Left cardiac atrium (tissue), 4 donors: Measurements from ENCODE around the gene BCORL1. TPM values are rescaled to one million over a fixed set of nuclear protein-coding genes. Genes with fewer than 3 reads are reported as not detected.

Experiments
- ATAC-seq, 2 donors: fragments of 200-7000 bp; cut with Tn5 transposase; one replicate each; pipeline ENCODE4 v1.9.1; 2020; ENCODE audit warnings: mild to moderate bottlenecking in 2 of 2, moderate library complexity in 2 of 2
- DNase-seq: peaks from one replicate; pipeline ENCODE4 v3.0.0-alpha.2; 2020
- intact Hi-C, 2 donors: fragments of 100-400 bp; cut with DNase I; formaldehyde crosslinking; loops; one replicate each; pipeline versions ENCODE4 v1.14.1 to v1.15.1; 2022 to 2023
- total RNA-seq, 2 donors: library from RNA; stranded (reverse); fragmentation: NEBNext Ultra II Directional; extraction: Animal tissue kit (Norgen Biotek cat#: 25700); gene quantifications; one replicate each; pipeline ENCODE4 v1.2.1, GENCODE V29; 2021
- donor health status: DM: no; HTN: yes; CAD: no.
- donor health status: DM: no; HTN: yes; CAD: no; lungs with severe emphysema.
- donor health status: DM: yes; HTN: yes; CAD: no.
- donor health status: Dilated cardiomyopathy.

BCORL1 gene
- total RNA-seq, 2 donors from 2014 or later, result 7.5 to 11.3 TPM

DNA sequence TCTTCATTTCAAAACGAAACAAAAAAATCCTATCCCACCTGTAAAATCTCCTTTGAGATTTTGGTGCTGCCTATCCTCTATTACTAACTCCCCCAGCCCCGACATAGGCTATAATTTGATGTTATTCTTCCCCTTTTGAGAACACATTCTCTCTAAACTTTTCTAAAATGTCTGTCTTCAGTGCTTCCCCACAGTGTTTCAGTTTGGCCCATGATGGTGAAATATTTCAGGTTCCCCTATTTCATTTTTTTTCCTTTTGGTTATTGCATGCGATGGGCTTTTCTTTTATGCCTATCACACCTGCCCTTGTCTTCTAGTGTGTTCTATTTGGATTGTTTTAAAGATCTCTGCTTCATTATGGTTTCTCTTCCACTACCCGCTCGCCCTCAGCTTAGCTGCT lies 14.7 kb downstream of the BCORL1 start:
- ATAC-seq (no peak), DNase-seq (no peak)
- intact Hi-C loops, result no loop called here

DNA sequence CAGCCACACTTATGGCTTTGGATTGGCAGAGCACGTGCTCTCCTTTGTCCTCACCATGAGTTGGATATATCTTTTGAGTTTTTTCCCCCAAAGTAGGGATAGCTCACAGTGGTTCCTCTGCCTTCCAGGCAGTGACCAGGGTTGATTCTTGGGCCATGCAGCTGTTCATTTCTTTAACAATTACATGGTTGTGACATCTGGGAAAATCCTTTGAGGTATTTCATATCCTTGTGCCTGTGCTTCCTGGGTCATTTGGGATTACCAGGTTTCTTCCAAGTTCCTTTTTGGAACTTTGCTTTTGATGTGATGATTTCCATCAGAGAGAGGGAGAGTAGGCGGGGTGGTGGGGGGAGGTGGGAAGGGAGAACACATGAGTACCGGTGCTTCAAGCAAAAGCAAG lies 15.6 kb downstream of the BCORL1 start:
- DNase-seq (no peak), ATAC-seq (no peak)
- intact Hi-C loops, result no loop called here

DNA sequence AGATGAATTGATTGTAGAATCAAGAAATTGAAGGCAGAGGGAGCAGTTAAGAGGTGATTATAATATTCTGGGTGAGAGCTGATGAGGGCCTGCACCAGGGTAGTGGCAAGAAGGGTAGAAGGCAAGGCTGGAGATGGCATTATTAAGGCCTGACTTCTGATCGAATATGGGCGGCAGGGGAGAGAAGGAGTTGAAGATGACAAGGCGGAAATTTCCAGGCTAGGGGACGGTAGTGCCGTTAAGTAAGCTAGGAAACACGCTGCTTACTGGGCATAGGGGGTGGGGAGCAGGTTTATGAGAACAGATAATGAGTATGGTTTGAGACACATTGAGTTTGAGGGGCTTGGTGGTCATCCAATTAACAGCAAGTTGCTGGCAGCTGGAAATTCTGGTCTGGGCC lies 19.5 kb downstream of the BCORL1 start:
- intact Hi-C loops, result no loop called here
- DNase-seq (no peak), ATAC-seq (no peak)

DNA sequence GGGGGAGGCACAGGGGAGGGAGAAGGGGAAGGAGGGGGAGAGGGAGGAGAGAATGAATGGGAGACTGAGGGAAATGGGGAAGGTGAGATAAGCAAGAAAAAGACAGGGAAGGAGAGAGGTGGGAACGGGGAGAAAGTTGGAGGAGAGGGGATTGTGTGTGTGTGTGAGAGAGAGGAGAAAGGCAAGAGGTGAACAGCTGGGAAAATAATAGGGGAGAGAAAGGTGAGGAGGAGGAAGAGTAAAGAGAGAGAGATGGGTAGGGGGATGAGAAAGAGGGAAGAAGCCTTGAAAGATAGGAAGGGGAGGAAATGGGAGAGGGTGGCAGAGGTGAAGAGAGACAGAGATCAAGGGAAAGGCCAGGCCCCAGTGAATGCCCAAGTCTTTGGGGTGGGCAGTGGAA lies 20.1 kb downstream of the BCORL1 start:
- DNase-seq (no peak), ATAC-seq (no peak)
- intact Hi-C loops, result no loop called here

DNA sequence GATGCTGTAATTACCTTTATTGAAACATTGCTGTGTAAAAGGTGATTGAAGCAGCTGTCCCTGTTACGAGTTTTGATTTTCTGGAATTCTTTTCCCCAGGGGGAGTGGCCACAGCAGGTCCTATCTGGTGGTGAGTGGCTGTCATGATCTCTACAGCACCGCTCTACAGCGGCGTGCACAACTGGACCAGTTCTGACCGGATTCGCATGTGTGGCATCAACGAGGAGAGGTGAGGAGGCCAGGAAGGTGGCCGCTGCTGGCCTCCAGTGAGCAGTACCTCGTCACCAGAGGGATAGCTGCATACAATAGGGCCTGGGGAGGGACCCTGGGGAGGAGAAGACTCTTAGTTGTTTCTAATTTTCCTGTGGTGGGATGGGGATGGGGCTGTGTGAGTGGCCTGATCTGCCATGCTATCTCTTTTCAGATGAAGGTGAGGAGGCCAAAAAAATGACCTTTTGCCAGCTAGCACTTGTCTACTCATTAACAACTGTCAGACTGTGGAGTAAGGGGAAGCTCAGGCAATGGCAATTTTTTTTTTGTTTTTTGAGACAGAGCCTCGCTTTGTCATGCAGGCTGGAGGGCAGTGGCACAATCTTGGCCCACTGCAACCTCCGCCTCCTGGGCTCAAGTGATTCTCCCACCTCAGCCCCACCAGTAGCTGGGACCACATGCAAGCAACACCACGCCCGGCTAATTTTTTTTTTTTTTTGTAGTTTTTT lies 22.8 kb downstream of the BCORL1 start:
- intact Hi-C loops, result no loop called here
- ATAC-seq (no peak), DNase-seq (no peak)

DNA sequence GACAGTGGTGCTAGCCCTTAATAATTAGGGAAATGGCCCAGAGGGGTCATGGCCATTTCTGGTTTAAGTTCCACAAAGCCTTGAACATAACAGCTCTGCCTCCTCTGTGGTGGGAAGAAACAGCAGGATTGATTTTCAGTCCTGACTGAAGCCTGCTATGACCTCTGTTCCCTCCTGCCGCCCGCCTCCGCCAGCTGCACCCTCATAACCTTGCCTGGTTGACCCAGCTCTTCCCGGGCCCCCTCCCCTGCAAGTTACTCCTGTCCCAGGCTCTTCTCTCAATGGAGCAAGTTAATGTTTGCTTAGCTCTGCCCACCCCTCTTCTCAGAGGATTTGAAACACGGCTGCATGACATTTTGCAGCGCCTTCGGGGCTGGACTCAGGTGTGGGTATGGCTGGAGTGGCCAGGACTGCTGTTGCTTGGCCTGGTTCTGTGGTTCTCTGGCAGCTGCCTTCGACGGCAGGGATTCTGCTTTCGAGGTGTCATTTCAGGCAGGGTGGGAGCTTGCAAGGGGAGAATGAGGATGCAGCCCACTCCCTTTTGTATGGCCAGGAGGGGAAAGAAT lies 27.3 kb downstream of the BCORL1 start:
- intact Hi-C loops, result no loop called here
- ATAC-seq (no peak), DNase-seq (no peak)

DNA sequence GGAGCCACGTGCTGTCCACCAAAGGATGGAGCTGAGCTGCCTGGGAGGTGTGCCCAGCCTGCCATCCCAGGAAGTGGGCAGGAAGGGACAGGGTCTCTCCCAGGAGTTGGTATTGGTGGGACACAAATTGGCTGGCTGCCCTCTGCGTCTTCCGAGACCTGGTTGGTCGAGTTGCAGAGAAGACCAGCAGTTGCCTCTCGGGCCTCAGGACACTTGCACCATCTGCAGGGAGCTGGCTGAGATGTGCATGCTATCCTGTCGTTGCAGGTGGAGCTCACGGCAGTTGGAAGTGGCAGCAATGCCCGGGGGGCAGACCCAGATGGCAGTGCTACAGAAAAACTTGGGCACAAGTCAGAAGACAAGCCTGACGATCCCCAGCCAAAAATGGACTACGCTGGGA lies 30.2 kb downstream of the BCORL1 start:
- no peak for DNase-seq
- ATAC-seq, result no peak
- intact Hi-C loops, result no loop called here

DNA sequence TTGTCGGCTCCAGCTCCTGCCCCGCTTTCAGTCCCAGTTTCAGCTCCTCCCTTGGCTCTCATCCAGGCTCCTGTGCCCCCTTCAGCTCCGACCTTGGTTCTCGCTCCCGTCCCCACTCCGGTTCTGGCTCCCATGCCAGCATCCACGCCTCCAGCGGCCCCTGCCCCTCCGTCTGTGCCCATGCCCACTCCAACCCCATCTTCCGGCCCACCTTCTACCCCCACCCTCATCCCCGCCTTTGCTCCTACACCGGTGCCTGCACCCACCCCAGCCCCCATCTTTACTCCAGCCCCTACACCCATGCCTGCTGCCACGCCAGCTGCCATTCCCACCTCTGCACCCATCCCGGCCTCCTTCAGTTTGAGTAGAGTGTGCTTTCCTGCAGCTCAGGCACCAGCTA lies 31.2 kb downstream of the BCORL1 start:
- ATAC-seq (no peak), DNase-seq (no peak)
- intact Hi-C loops, result no loop called here

DNA sequence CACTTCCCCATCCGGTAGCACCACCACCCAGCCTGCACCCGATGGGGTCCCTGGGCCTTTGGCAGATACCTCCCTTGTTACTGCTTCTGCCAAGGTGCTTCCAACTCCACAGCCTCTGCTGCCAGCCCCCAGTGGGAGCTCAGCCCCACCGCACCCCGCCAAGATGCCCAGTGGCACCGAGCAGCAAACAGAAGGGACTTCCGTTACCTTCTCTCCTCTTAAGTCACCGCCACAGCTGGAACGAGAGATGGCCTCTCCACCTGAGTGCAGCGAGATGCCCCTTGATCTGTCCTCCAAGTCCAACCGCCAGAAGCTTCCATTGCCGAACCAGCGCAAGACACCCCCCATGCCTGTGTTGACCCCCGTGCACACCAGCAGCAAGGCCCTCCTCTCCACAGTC lies 31.9 kb downstream of the BCORL1 start:
- intact Hi-C loops, result no loop called here
- ATAC-seq (no peak), DNase-seq (no peak)

DNA sequence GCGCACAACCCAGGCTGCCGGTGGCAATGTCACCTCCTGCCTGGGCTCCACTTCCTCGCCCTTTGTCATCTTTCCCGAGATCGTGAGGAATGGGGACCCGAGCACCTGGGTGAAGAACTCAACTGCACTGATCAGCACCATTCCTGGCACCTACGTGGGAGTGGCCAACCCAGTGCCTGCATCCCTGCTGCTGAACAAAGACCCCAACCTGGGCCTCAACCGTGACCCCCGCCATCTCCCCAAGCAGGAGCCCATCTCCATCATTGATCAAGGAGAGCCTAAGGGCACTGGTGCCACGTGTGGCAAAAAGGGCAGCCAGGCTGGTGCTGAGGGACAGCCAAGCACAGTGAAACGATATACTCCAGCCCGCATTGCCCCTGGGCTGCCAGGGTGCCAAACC lies 32.3 kb downstream of the BCORL1 start:
- intact Hi-C loops, result no loop called here
- DNase-seq, result no peak
- no peak for ATAC-seq

DNA sequence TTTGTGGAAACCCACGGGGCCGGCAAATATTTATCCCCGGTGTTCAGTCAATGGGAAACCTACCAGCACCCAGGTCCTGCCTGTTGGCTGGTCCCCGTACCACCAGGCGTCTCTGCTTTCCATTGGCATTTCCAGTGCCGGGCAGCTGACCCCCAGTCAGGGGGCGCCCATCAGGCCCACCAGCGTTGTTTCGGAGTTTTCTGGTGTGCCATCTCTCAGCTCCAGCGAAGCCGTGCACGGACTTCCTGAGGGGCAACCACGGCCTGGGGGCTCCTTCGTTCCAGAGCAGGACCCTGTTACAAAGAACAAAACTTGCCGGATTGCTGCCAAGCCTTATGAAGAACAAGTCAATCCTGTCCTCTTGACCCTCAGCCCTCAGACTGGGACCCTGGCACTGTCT lies 32.7 kb downstream of the BCORL1 start:
- DNase-seq (no peak), ATAC-seq (no peak)
- intact Hi-C loops, result no loop called here

DNA sequence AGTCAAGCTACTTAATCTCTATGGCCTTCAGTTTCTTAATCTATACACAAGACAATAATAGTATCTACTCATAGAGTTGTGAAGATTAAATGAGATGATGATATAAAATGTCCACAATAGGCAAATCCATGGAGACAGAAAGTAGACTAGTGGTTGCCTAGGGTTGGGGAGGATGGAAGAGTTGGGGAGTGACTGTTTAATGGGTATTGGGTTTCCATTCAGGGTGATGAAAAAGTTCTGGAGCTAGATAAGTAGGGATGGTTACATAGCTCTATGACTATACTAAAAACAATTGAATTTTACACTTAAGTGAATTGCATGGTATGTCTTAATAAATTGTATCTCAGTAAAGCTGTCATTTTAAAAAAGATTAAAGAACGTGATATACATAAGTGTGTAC lies 35.7 kb downstream of the BCORL1 start:
- no peak for DNase-seq
- intact Hi-C loops, result no loop called here
- ATAC-seq, result no peak

DNA sequence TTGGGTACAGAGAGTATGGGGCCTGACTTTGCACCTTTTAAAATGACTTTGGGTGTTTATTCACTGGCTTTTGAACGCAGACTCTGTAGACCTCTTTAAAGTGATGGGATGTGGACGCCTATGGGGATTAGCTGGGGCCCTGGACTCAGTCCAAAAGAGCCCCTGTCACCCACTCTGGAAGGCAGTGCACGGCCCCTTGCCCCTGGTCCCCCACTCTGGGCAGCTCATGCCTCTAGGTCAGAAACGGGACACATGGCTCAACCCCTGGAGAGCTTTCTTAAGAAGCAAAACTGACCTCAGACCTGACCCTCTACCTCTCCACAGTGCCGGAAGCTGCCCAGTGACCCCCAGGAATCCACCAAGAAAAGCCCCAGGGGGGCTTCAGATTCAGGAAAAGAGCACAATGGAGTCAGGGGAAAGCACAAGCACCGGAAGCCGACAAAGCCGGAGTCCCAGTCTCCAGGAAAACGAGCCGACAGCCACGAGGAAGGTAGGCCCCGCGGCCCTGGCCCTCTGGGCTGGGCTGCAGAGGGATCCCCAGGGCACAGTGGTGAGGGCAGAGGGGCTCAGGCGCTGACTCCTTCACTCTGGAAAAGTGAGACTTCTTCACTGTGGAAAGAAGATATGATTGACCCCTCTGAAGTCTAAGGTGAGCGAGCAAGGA lies 38.4 kb downstream of the BCORL1 start:
- ATAC-seq (no peak), DNase-seq (no peak)
- intact Hi-C loops, result no loop called here

DNA sequence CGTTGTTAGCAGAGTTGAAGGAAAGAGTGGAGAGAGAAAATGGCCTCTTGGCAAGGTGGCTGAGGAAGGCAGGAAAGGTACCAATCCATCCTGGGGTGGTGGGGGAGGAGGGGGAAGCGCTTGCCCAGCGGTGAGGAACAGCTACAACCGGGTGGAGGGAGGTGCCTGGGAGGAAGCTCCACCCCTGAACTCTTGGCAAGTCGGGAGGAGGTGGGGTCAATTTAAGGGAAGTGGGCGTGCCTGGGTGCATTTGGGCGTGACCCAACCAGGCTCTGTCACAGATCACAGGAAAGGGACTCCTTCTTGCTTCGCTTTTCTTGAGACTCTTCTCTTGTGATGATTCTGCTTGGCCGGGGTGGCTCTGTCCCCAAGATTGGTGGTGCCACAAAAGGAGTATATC lies 41.7 kb downstream of the BCORL1 start:
- ATAC-seq (peak; percentile 90 to 96), DNase-seq (peak; percentile 80)
- intact Hi-C loops, result no loop called here

DNA sequence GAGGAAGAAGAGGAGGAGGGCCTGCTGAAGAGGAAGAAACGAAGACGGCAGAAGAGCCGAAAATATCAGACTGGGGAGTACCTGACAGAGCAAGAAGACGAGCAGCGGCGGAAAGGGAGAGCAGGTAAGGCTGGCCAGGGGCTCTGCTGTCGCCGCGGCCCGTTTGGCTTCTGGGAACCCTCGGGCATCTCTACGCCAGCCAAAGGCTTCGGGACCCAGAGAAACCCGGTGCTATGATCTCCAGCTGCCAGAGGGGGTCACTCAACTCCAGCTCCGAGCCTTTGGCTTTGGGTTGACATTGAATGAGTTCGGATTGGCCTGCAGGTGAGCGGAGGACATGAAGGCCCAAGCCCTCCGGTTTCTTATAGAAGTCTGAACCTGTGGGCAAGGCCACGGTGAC lies 42.8 kb downstream of the BCORL1 start:
- DNase-seq (no peak), ATAC-seq (no peak)
- intact Hi-C loops, result loop anchor here in 1 of 2 donors (5.0 kb wide), 1 partner anchor 98 kb away; no protein-coding TSS in a partner anchor

DNA sequence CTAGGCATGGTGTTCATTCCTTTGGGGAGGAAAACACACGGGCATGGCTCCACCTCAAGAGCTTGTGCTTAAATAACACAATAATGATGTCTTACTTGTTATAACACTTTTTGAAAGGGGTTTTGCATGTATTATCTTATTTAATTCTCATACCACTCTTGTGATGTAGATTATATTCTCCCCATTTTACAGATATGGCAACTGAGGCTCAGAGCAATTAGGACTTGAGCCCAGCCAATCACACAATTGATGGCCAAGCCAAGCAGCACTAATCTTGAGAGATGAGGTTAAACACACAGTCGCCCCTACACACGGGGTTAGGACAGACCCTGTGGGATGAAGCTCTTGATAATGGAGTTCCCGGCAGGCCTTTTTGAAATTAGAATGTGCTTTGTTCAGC lies 45.1 kb downstream of the BCORL1 start:
- intact Hi-C loops, result loop anchor here in 1 of 2 donors (5.0 kb wide), 1 partner anchor 100 kb away; no protein-coding TSS in a partner anchor
- DNase-seq (no peak), ATAC-seq (no peak)

DNA sequence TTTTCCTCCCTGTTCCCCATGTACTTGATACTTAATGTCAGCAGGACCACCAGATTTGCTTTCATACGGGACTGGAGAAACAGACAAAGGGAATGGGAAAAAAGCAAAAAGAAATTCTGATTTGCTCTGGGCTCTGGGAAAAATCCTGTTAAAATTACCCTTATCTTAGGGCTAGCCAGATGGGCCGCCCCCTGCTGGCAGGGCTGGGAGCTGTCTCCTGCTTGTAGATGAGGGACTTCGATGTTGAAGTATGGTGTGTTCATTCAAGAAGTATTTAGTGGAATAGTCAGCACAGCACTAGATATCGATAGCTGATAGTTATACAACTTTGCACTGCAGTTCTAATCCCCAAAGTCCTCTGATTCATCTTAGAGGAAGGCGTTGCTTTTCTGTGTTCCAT lies 45.8 kb downstream of the BCORL1 start:
- ATAC-seq (no peak), DNase-seq (peak; percentile 38)
- intact Hi-C loops, result loop anchor here (2.0 to 5.0 kb wide), 2 partner anchors 101 kb away; no protein-coding TSS in a partner anchor

DNA sequence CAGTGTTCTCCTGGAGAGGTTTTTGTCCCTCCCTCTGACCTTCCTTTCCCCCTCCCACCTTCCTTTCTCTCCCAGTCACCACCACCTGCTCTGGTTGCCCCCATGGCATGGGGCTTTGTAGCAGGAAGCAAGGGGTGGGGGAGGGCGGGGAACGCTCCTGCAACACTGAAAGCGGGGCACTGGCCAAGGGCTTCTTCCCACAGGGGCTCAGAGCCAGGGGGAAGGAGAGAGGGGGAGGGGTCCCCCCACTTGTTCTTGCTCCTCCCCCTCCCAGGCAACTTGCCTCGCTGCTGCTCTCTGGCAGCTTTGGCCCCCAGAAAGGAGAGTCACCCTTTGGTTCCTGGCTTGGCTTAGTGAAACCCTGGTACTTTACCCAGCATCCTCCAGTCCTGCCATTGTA lies 48.4 kb downstream of the BCORL1 start:
- ATAC-seq (no peak), DNase-seq (no peak)
- intact Hi-C loops, result no loop called here

DNA sequence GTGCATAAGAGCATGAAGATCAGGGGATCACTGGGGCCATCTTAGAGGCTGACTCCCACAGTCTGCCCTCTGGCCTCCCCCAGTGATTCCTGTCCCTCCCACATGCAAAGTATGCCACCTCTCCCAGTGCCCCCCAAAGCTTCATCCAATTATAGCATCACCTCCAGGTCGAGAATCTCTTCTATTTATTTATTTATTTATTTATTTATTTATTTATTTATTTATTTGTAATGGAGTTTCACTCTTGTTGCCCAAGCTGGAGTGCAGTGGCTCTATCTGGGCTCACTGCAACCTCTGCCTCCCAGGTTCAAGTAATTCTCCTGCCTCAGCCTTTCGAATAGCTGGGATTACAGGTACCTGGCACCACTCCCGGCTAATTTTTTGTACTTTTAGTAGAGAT lies 50.1 kb downstream of the BCORL1 start:
- intact Hi-C loops, result no loop called here
- no peak for ATAC-seq
- DNase-seq, result no peak

DNA sequence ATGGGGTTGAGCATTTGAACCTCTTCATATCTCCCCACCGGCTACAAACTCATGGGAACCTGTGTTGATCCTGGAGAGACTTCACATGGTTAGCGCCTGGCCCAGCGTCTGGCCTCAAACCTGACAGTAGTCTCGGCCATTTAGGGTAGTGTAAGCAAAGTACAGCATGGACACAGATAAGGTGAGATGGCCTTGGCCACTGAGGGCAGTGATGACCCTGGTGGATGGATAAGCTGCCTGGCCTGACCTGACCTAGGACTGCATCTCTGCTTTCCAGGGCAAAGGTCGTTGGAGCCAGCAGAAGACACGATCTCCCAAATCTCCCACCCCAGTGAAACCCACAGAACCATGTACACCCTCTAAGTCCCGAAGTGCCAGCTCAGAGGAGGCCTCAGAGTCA lies 51.7 kb downstream of the BCORL1 start:
- ATAC-seq (no peak), DNase-seq (no peak)
- intact Hi-C loops, result no loop called here

DNA sequence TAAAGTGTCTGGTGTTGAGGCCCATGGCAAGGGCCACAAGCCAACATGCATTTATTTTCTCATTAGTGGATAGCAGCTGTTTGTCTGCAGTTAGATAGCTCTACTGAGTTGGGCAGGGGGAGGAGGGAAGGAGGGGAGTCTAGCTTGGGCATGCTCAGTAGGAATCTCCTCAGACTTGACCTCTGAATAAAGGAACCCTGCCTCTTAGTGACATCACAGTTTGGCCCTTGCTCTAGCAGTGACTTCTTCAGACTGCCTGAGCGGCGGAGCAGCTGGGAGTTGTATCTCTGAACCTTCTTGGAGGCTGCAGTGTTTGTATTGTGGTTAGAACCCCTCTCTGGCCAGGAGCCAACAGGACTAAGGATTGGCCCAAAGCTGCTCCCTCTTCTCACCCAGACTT lies 57.4 kb downstream of the BCORL1 start:
- intact Hi-C loops, result no loop called here
- DNase-seq, result no peak

More for the DNA sequence above, 57.4 kb downstream of the BCORL1 start:
- ATAC-seq, result peak; percentile 57 to 68
